Ovary (tissue), 9 donors: ENCODE results near the gene GRIA4. TPM values are rescaled to one million over a fixed set of nuclear protein-coding genes. Genes with fewer than 3 reads are reported as not detected.

Experiments
- DNase-seq, 5 donors: peaks; one replicate each; pipeline ENCODE4 v3.0.0-alpha.2; 2019 to 2020
- H3K27ac ChIP-seq, 2 donors: fragments of 200-600 bp; one replicate each; pipeline versions ENCODE4 v1.5.1 to v1.8.0; 2019 to 2022
- H3K27me3 ChIP-seq: fragments of 200-600 bp; one replicate; pipeline ENCODE4 v1.8.0; 2022
- H3K36me3 ChIP-seq: fragments of 200-600 bp; sonication (generic); one replicate; pipeline ENCODE4 v1.5.1; 2019
- H3K4me1 ChIP-seq: one replicate; pipeline ENCODE4 v1.8.1; 2013; ENCODE audit warnings: mild to moderate bottlenecking, moderate library complexity; ENCODE audit not compliant: insufficient read depth
- H3K4me3 ChIP-seq: fragments of 200-600 bp; sonication (generic); one replicate; pipeline ENCODE4 v1.5.1; 2017
- H3K9me3 ChIP-seq, 2 donors: fragments of 200-600 bp in 1 of 2; sonication (generic) in 1 of 2; one replicate each; pipeline versions ENCODE4 v1.5.1 to v1.8.1; 2013 to 2019; ENCODE audit warnings: mild to moderate bottlenecking in 1 of 2, moderate library complexity in 1 of 2
- CTCF ChIP-seq, 3 donors: fragments of 450-650 bp in 2 of 3; fragments of 200-600 bp in 1 of 3; IDR thresholded peaks; one replicate each; pipeline versions ENCODE4 v1.5.1 to v1.8.0; 2016 to 2022; ENCODE audit warnings: antibody characterized with exemption in 3 of 3, mild to moderate bottlenecking in 1 of 3
- EP300 ChIP-seq: sonication (generic); formaldehyde crosslinking; IDR thresholded peaks from one replicate; pipeline ENCODE4 v1.6.1; 2017; ENCODE audit warnings: antibody characterized with exemption
- POLR2A ChIP-seq: fragments of 450-650 bp; IDR thresholded peaks from one replicate; pipeline ENCODE4 v1.6.1; 2017; ENCODE audit warnings: antibody characterized with exemption, mild to moderate bottlenecking, moderate library complexity
- WGBS, 3 donors: extraction: QIAGEN DNeasy Blood & Tissue Kit in 1 of 3; methylation state at CpG; one replicate each; pipeline versions ENCODE4 v1.1.5 to v1.1.7; 2013 to 2017; 5-methylcytosine and 5-hydroxymethylcytosine counted together
- intact Hi-C, 4 donors: fragments of 100-400 bp; cut with DNase I; formaldehyde crosslinking; loops; one replicate each; pipeline versions ENCODE4 v1.11.0 to v1.15.1; 2022 to 2023
- polyA plus RNA-seq, 2 donors: library from polyadenylated mRNA; stranded (reverse); fragments of 200-250 nt in 1 of 2; fragments of 350-450 nt in 1 of 2; fragmentation: Illumina TruSeq in 1 of 2; extraction: RNeasy Lipid Tissue Mini Kit (QIAGEN cat#74804) in 1 of 2; gene quantifications; one replicate each; pipeline ENCODE4 v1.2.3, GENCODE V29; 2013 to 2014
- total RNA-seq, 7 donors: library from RNA; depleted of rRNA in 2 of 7; stranded (reverse); fragments of >200 nt in 2 of 7; fragmentation: NEBNext Ultra II Directional in 3 of 7; extraction: Animal tissue kit (Norgen Biotek cat#: 25700) in 3 of 7; gene quantifications; one replicate each; pipeline versions ENCODE4 v1.1.0 to v1.2.4, GENCODE V29; 2016 to 2023
- donor health status: DM: no; HTN: no; CAD: no; lungs with moderate emphysema.
- donor health status: DM: no; HTN: no; CAD: no.
- donor health status: Bipolar disorder and iron deficiency.
- donor health status: DM: yes; HTN: yes; CAD: no.
- donor health status: DM: no; HTN: no; CAD: no.
- donor health status: DM: yes; HTN: yes; CAD: no.

The GRIA4 gene
- total and polyA plus RNA-seq, 9 donors: 0.07 to 1.1 (median 0.26) TPM; not detected in 3

GRCh38 chr11:105935791-105936190 lies 325.9 kb downstream of the GRIA4 start:
- Histone ChIP-seq H3K27ac (no peak overlapping the region), H3K9me3 (no peaks in the 10 kb centered on the region), H3K4me3 (no peak overlapping the region), H3K36me3 (no peaks in the 10 kb centered on the region), H3K27me3 (no peaks in the 10 kb centered on the region), H3K4me1 (no peaks in the 10 kb centered on the region)
- intact Hi-C loops: no loop called here
- DNase-seq: no peak
- WGBS, 3 donors: 57 to 61% (median 59%) methylated on average over 2 of the region's 2 CpGs
- TF ChIP-seq CTCF (IDR thresholded peaks at IDR 0.05) (no peak), EP300 (no peak), POLR2A (no peak)

- TF ChIP-seq EP300 (no peak), CTCF (IDR thresholded peaks at IDR 0.05) (no peak), POLR2A (no peak)
- 13 to 18% (median 16%) methylated on average over 4 of the region's 4 CpGs for WGBS, 3 donors
- DNase-seq: no peak
- intact Hi-C loops: no loop called here
- no peaks in the 10 kb centered on the region for H3K36me3 ChIP-seq
- no peaks in the 10 kb centered on the region for H3K27me3 ChIP-seq
- H3K9me3 ChIP-seq: no peaks in the 10 kb centered on the region
- H3K4me3 ChIP-seq: no peak overlapping the region
- no peaks in the 10 kb centered on the region for H3K4me1 ChIP-seq
- H3K27ac ChIP-seq: no peak overlapping the region
Observed at GRCh38 chr11:105937331-105937730, 327.5 kb downstream of the GRIA4 start.

GRCh38 chr11:105937738-105938137 lies 327.9 kb downstream of the GRIA4 start:
- 19 to 31% (median 22%) methylated on average over 2 of the region's 2 CpGs for WGBS, 3 donors
- H3K27ac ChIP-seq: no peak overlapping the region
- no peak for DNase-seq
- no peak for TF ChIP-seq EP300
- TF ChIP-seq CTCF (IDR thresholded peaks at IDR 0.05): no peak
- TF ChIP-seq POLR2A: no peak
- no peaks in the 10 kb centered on the region for H3K4me1 ChIP-seq
- H3K4me3 ChIP-seq: no peak overlapping the region
- no peaks in the 10 kb centered on the region for H3K27me3 ChIP-seq
- no peaks in the 10 kb centered on the region for H3K36me3 ChIP-seq
- intact Hi-C loops: no loop called here
- H3K9me3 ChIP-seq: no peaks in the 10 kb centered on the region

GRCh38 chr11:105942921-105943320 lies 333.0 kb downstream of the GRIA4 start:
- Histone ChIP-seq H3K4me1 (no peaks in the 10 kb centered on the region), H3K4me3 (no peak overlapping the region), H3K27me3 (no peaks in the 10 kb centered on the region), H3K36me3 (no peaks in the 10 kb centered on the region), H3K27ac (no peak overlapping the region), H3K9me3 (no peaks in the 10 kb centered on the region)
- TF ChIP-seq CTCF (IDR thresholded peaks at IDR 0.05) (no peak), EP300 (no peak), POLR2A (no peak)
- intact Hi-C loops: no loop called here
- 4 to 9% (median 7%) methylated on average over 2 of the region's 2 CpGs for WGBS, 3 donors
- DNase-seq: no peak
